Stomach (tissue), 9 donors: ENCODE results near the gene GBP7. TPM values are rescaled to one million over a fixed set of nuclear protein-coding genes. Genes with fewer than 3 reads are reported as not detected.

Experiments used
- DNase-seq, 2 donors: peaks; one replicate each; pipeline versions ENCODE4 v3.0.0 to v3.0.0-alpha.2; 2013 to 2019
- H3K27ac ChIP-seq, 5 donors: fragments of 200-600 bp in 4 of 5; sonication (generic) in 4 of 5; one replicate each; pipeline ENCODE4 v1.5.1; 2013 to 2019; ENCODE audit warnings: mild to moderate bottlenecking in 1 of 5, moderate library complexity in 1 of 5
- H3K27me3 ChIP-seq, 3 donors: fragments of 200-600 bp; sonication (generic); one replicate each; pipeline ENCODE4 v1.5.1; 2017 to 2019; ENCODE audit warnings: mixed run types in 1 of 3
- H3K36me3 ChIP-seq, 4 donors: fragments of 200-600 bp; sonication (generic); 1 replicate in 3 of 4; 2 replicates in 1 of 4; pipeline ENCODE4 v1.5.1; 2016 to 2019
- H3K4me1 ChIP-seq, 4 donors: fragments of 200-600 bp; sonication (generic); one replicate each; pipeline ENCODE4 v1.5.1; 2016 to 2019
- H3K4me3 ChIP-seq, 4 donors: fragments of 200-600 bp; sonication (generic) in 3 of 4; one replicate each; pipeline ENCODE4 v1.5.1; 2016 to 2019; ENCODE audit warnings: mild to moderate bottlenecking in 1 of 4
- H3K9me3 ChIP-seq, 4 donors: fragments of 200-600 bp; sonication (generic); one replicate each; pipeline ENCODE4 v1.5.1; 2016 to 2019
- CTCF ChIP-seq, 7 experiments: fragments of 450-650 bp in 4 of 7; fragments of 200-600 bp in 3 of 7; sonication (generic) in 3 of 7; IDR thresholded peaks; one replicate each; pipeline ENCODE4 v1.5.1; 2016 to 2019; ENCODE audit warnings: antibody characterized with exemption in 7 of 7, control low read depth in 2 of 7, mild to moderate bottlenecking in 1 of 7
- EP300 ChIP-seq: sonication (generic); formaldehyde crosslinking; IDR thresholded peaks from one replicate; pipeline ENCODE4 v1.6.1; 2017; ENCODE audit warnings: antibody characterized with exemption
- POLR2A ChIP-seq, 4 donors: fragments of 450-650 bp; IDR thresholded peaks; one replicate each; pipeline ENCODE4 v1.6.1; 2016; ENCODE audit warnings: antibody characterized with exemption in 4 of 4, control low read depth in 2 of 4, mild to moderate bottlenecking in 1 of 4, moderate library complexity in 1 of 4
- POLR2AphosphoS5 ChIP-seq, 3 donors: sonication (generic); formaldehyde crosslinking; IDR thresholded peaks; one replicate each; pipeline ENCODE4 v1.6.1; 2016; ENCODE audit warnings: antibody characterized with exemption in 3 of 3
- WGBS, 5 donors: extraction: QIAGEN DNeasy Blood & Tissue Kit in 3 of 5; methylation state at CpG; one replicate each; pipeline versions ENCODE4 v1.1.5 to v1.1.7; 2013 to 2018; 5-methylcytosine and 5-hydroxymethylcytosine counted together
- intact Hi-C: fragments of 100-400 bp; cut with DNase I; formaldehyde crosslinking; loops from one replicate; pipeline ENCODE4 v1.15.1; 2023; ENCODE audit warnings: low total_unique reads
- polyA plus RNA-seq, 3 donors: library from polyadenylated mRNA; stranded (reverse); fragments of 200-250 nt; gene quantifications; one replicate each; pipeline ENCODE4 v1.2.3, GENCODE V29; 2013
- total RNA-seq, 5 donors: library from RNA; depleted of rRNA; stranded (reverse); fragments of >200 nt; gene quantifications; one replicate each; pipeline versions ENCODE4 v1.1.0 to v1.2.3, GENCODE V29; 2014 to 2016
- donor health status: healthy with polysubstance abuse.
- donor health status: Bipolar disorder and iron deficiency.
- donor health status: healthy.

GBP7 gene
- total and polyA plus RNA-seq, 8 donors: not detected

- Histone ChIP-seq H3K4me1 (peaks cover 0 to 46% (median 6%) of the 10 kb centered on the region in 4 donors), H3K9me3 (no peaks in the 10 kb centered on the region), H3K27me3 (no peaks in the 10 kb centered on the region), H3K27ac (no peak overlapping the region), H3K4me3 (peak overlapping the region in 1 of 4 donors; percentile 55), H3K36me3 (peaks cover 0 to 44% (median 0%) of the 10 kb centered on the region in 4 donors)
- intact Hi-C loops: no loop called here
- TF ChIP-seq POLR2AphosphoS5 (IDR thresholded peaks at IDR 0.05) (no peak), EP300 (no peak), POLR2A (IDR thresholded peaks at IDR 0.05) (no peak), CTCF (IDR thresholded peaks at IDR 0.05) (no peak)
- no peak for DNase-seq
- 73 to 88% (median 81%) methylated on average over 3 of the region's 3 CpGs for WGBS, 5 donors
Observed at GRCh38 chr1:89195476-89195875, 19.7 kb upstream of the GBP7 start.

DNA sequence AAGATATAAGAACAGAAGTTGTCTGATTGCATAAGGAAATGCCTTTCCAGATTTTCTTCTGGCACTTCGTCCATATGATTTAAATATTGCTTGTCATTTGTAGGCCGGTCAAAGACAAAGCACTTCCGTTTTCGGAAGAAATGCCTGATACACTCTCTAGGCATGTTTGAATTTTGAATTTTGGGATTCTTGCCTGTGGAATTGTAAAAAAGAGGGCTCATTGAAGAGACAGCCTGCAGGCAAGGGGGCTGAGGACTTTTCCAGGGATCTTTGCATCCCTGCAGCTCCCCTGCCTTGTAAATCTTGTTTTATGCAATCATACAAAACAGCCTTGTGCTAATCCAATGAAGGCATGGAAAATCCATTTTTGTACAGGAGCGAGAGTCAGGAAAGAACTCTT is 15.5 kb upstream of the GBP7 start:
- peaks cover 0 to 84% (median 14%) of the 10 kb centered on the region in 4 donors for H3K36me3 ChIP-seq
- no peak for DNase-seq
- H3K4me1 ChIP-seq: peaks cover 0 to 5% (median 0%) of the 10 kb centered on the region in 4 donors
- no peaks in the 10 kb centered on the region for H3K9me3 ChIP-seq
- H3K27me3 ChIP-seq: no peaks in the 10 kb centered on the region
- H3K4me3 ChIP-seq: no peak overlapping the region
- TF ChIP-seq POLR2AphosphoS5 (IDR thresholded peaks at IDR 0.05) (no peak), CTCF (IDR thresholded peaks at IDR 0.05) (no peak), EP300 (no peak), POLR2A (IDR thresholded peaks at IDR 0.05) (no peak)
- intact Hi-C loops: no loop called here
- WGBS, 5 donors: 85 to 94% (median 91%) methylated on average over 5 of the region's 5 CpGs
- no peak overlapping the region for H3K27ac ChIP-seq

- intact Hi-C loops: no loop called here
Observed at GRCh38 chr1:89190017-89190416, 14.2 kb upstream of the GBP7 start.

DNA sequence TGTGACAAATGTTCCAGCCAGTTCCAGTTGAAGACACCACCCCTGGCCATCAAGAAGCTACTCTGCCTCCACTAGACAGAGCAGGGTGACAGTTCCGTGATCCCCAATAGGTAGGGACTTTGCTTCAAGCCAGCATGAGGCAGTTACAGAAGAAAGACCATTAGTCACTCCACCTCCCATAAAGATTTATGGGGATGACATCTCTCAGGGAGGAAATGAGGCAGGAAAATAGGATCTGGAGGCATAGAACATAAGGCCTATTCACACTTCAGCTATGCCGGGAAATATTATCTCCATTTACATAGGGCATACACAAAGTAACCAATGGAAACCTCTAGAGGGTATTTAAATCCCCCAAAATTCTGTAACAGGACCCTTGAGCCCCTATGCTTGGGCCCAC is 3.5 kb upstream of the GBP7 start:
- no peak for DNase-seq
- no peaks in the 10 kb centered on the region for H3K27me3 ChIP-seq
- peaks cover 0 to 29% (median 18%) of the 10 kb centered on the region in 4 donors for H3K36me3 ChIP-seq
- TF ChIP-seq CTCF (IDR thresholded peaks at IDR 0.05) (no peak), POLR2A (IDR thresholded peaks at IDR 0.05) (no peak), POLR2AphosphoS5 (IDR thresholded peaks at IDR 0.05) (no peak), EP300 (no peak)
- no peak overlapping the region for H3K4me3 ChIP-seq
- 87 to 90% (median 89%) methylated on average over 2 of the region's 2 CpGs for WGBS, 5 donors
- H3K9me3 ChIP-seq: peaks cover 0 to 8% (median 0%) of the 10 kb centered on the region in 4 donors
- no peak overlapping the region for H3K27ac ChIP-seq
- intact Hi-C loops: no loop called here
- H3K4me1 ChIP-seq: no peaks in the 10 kb centered on the region

More at GRCh38 chr1:89190017-89190416, 14.2 kb upstream of the GBP7 start:
- Histone ChIP-seq H3K36me3 (peaks cover 0 to 94% (median 24%) of the 10 kb centered on the region in 4 donors), H3K27me3 (no peaks in the 10 kb centered on the region), H3K4me1 (no peaks in the 10 kb centered on the region), H3K9me3 (no peaks in the 10 kb centered on the region), H3K4me3 (no peak overlapping the region), H3K27ac (no peak overlapping the region)
- WGBS, 5 donors: 92 to 97% (median 94%) methylated on average over 4 of the region's 4 CpGs
- DNase-seq: no peak
- TF ChIP-seq EP300: no peak
- TF ChIP-seq POLR2A (IDR thresholded peaks at IDR 0.05): no peak
- TF ChIP-seq CTCF (IDR thresholded peaks at IDR 0.05): no peak
- TF ChIP-seq POLR2AphosphoS5 (IDR thresholded peaks at IDR 0.05): no peak
